NCI-H2107 treated with DMSO at 0.1 percent for 48 hours (cell line): Measurements from ENCODE around the gene ADM2.
"Not testable (repeated sequence)": the region's sequence is repeated elsewhere in the genome, so short reads cannot be mapped to it uniquely, and the experiment has no call there.

Experiments
- DNase-seq: peaks from one replicate; lab custom pipeline; 2025; ENCODE audit not compliant: unreplicated experiment; lab: John Stamatoyannopoulos, UW

ADM2 gene

DNA sequence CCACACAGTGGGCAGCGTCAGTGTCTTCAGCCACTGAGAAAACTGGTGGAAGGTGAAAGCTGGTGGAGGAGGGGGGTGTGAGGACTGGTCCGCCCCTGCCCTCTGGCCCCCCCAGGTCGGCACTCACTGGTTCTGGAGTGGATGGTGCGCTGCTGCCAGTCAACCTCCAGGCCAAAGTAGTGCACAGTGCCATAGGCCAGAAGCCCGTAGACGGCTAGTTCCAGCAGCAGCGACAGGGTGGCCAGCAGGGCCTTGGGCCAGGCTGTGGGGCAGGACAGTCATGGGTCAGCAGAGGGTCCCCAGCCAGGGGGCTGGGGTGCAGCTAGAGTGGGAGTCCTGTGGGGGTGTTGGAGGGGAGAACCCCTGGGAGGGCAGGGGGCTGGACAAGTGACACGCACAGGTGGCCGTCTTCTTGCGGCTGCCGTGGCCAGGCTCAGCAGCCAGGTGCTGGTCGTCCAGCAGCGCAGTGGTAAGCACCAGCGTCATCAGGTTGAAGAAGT is 24.0 kb downstream of the ADM2 start:
- no peak for DNase-seq

DNA sequence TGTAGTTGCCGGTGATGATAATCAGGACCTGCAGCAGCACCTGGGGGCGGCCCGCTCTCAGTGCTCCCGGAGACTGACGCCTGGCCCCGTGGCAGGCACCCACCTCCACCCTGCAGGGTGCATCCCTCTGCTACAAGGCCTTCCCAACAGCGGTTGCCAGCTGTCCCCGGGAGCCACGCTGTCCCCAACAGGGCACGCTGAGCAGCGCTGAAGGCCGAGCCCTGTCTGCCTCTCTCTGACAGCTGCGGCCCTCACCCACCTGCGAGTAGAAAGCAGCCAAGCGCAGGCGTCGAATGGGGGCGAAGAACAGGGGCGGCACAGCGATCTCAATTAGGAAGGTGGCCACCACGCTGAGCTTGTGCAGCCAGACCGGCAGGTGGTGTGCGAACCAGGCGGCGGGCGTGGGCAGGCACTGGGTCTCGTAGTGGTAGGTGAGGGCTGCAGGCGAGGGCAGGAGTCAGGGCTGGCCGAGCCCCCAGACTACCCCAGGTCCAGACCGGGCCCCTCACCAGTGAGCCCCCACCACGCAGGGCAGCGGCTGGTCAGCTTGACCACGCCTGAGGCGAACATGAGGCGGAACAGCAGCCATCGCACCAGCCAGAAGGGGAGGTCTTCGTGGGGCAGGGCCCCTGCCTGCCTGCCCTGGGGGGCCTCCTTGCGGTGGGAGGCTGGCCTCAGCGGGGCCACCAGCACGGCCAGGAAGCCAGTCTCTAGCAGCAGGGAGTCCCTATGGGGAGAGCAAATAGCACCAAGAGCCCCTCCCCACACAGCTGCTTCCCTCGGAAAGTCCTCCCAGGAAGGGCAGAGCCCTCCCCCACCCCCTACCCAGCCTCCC is 24.6 kb downstream of the ADM2 start:
- DNase-seq = no peak

DNA sequence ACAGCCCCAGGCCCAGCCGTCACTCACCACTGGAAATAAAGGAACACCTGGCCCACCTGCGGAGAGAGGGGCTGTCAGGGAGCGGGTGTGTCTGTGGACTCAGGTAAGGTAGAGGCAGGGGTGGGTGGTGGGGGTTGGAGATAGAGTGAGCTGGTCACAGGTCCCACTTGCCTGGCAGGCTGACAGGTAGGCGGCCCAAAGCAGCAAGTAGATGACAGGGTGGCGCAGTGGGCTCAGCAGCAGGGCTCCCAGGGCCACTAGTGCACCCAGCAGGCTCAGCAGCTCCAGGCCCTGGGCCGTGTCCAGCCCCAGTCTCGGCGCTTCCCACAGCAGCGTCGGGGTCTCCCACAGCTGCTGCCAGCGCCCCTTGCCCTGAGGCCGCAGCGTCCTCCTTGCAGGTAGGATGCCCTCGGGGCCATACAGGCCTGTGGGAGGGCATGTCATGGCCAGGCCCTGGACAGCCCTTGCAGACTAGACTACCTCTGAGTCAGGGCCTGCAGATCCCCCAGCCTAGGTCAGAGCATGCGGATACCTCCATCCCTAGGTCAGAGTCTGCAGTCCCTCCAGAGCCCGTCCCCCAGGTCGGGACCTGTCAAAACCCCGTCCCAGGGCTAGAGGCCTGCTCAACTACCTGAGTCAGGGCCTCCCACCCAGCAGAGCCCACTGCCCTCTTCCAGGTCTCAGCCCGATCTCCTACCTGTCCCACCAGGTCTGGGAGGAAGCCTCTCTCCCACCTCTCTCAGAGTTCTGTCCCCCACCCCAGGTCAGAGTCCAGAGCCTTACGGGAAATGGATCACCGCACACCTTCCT is 25.5 kb downstream of the ADM2 start:
- peak; percentile 65 for DNase-seq

DNA sequence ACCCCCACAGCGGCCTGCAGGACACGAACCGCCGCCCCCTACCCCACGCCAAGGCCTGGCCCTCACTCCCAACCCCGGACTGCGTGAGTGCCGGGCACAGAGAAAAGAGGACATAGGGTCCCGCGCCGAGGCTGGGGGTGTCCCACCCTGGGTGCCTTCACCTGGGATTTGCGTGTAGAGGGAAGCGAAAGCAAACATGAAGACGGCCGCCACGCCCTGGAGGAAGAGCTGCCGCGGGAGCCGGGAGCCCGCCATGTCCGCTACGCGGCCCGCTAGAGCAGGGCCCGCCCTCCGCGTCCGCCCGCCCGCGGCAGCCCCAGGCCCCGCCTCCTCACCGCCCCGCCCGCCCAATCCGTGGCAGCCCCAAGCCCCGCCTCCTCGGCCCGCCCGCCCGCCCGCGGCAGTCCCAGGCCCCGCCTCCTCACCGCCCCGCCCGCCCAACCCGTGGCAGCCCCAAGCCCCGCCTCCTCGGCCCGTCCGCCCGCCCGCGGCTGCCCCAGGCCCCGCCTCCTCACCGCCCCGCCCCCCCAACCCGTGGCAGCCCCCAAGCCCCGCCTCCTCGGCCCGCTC is 26.2 kb downstream of the ADM2 start, which contains the start of gene LMF2:
TSS of gene LMF2 (minus strand) at position 282 of the 570 bp plus-strand sequence. CDS start at position 255, 27 bp downstream.
- DNase-seq = no peak

DNA sequence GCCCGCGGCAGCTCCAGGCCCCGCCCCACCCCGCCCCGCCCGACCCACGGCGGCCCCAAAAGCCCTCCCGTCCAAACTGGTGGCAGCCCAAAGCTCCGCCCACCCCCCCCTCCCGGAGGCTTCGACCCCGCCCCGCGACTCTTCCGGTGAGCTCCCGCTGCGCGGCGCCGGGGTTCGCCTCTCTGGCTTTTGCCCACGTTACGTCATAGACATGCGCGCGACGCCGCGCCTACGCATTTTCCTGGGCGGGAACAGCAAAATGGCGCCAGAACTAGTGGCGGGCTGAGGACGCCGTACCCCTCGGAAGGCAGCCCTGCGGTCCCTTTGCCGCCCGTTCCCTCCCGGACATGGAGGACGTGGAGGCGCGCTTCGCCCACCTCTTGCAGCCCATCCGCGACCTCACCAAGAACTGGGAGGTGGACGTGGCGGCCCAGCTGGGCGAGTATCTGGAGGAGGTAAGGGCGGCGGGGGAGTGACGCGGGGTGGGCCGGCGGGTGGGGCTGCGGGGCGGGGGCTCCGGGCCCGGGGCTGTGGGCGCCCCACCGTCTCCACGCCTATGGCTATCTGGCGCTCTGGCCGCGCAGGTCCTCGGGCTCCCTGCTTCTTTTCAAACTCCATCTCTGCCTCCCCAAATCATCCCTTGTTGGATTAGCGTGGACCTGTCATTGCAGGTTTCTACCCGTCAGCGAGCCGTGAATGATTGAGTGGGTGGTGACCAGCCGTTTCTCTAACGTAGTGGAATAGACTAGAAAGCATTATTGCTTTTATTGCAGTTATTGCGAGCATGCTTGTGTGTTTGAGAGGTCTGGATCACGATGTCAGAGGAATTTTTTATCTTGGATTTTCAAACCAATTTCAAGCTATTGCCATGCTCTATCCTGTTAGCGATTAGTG is 26.9 kb downstream of the ADM2 start, which contains the start of gene NCAPH2:
TSS of gene NCAPH2 (plus strand) at position 234 of the 894 bp plus-strand sequence. CDS start at position 348, 114 bp downstream.
- peak; percentile 61 for DNase-seq

DNA sequence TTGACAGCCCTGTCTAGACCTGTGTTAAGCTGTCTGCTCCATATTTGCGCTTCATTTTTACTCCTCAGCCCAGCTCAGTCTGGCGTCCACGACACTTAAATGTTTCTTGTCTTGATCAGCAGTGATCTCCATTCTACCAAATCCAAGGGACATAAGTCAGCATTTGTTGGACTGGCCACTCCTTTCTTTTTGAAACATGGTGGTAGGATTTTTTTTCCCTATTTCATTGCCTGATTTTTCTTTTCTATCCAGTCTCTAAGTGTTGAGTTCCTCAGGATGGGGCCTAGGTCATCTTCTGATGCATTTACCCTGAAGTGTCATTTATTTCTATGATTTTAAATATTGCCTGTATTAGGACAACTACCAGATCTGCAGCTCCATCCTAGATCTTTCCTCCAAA is 27.6 kb downstream of the ADM2 start:
- DNase-seq = no peak

DNA sequence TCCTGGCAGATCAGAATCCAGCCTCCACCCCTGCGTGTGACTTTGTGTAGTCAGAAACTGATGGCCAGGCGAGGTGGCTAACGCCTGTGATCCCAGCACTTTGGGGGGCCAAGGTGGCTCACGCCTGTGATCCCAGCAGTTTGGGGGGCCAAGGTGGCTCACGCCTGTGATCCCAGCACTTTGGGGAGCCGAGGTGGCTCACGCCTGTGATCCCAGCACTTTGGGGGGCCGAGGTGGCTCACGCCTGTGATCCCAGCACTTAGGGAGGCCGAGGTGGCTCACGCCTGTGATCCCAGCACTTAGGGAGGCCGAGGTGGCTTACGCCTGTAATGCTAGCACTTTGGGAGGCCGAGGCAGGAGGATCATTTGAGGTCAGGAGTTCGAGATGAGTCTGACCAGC is 31.8 kb downstream of the ADM2 start:
- no peak for DNase-seq

DNA sequence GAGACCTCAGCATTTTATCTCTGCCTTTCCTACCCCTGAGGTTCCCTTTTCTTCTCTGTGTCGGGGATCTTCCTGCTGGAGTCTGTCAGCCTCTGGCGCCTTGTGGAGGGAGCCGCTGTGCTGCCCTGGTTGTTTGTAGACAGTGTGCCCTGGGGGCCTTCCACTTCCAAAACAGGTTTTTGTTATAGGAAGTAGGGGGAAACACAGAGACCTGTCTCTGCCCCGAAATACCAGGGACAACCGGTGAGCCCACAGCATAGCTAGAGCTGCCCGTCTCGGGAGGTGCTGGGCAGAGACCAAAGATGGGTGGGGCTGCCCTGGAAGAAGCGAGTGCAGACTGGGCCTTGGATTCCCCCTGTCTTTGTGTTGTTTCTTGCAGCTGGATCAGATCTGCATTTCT is 34.7 kb downstream of the ADM2 start:
- no peak for DNase-seq

DNA sequence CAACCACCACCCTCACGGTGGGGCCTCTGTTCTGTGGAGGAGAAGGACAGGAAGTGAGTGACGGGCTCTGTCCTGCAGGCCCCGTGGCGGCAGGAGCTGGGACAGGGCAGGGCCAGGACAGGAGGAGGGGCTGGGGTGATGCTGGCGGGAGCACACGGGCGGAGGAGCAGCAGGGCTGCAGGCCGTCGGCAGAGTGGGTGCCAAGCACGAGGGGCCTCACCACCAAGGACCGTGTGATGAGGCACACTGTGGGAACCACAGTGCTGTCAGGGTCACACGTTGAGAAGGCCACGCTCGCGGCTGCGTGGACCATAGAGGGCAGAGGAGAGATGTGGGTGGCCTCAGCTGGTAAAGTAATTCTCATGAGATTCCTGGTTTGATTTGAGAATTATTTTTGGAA is 35.5 kb downstream of the ADM2 start:
- no peak for DNase-seq

DNA sequence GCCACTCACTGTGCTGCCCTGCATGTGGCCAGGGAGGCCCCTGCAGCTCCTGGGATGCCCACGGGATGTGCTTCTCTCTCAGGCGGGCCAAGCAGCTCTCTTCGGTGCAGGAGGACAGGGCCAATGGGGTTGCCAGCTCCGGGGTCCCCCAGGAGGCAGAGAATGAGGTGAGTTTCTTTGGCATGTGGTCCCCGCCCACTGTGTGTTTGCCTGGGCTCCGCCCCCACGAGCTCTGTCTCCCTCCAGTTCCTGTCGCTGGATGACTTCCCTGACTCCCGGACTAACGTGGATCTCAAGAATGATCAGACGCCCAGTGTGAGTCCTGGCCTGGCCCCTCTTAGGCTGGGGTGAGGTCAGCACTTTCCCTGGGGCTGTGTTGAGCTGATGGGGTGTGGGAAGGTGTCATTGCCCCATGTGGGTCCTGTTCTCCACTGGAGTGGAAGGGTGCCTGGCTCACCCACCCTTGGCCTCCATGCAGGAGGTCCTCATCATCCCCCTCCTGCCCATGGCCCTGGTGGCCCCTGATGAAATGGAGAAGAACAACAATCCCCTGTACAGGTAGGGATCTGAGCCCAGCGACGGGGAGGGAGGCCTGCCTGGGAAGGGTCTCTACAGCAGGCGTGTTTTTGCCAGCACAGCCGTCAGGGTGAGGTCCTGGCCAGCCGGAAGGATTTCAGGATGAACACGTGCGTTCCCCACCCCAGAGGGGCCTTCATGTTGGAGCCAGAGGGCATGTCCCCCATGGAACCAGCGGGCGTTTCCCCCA is 36.3 kb downstream of the ADM2 start:
- no peak for DNase-seq

DNA sequence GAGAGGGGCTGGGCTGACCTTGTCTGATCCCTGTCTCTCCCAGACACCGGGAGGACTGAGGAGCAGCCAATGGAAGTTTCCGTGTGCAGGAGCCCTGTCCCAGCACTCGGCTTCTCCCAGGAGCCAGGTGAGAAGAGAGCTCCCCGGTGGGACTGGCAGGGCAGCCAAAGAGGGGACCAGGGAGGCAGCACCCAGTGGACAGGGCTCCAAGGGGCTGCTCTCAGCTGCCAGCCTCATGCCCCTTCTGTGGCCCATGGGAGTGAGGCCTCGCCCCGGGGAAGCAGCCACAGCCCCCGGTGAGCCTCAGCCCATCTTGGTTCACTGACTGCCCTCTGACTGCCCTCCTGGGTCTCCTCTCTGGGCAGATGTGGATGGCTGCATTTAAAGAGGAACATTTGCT is 37.3 kb downstream of the ADM2 start:
- no peak for DNase-seq

DNA sequence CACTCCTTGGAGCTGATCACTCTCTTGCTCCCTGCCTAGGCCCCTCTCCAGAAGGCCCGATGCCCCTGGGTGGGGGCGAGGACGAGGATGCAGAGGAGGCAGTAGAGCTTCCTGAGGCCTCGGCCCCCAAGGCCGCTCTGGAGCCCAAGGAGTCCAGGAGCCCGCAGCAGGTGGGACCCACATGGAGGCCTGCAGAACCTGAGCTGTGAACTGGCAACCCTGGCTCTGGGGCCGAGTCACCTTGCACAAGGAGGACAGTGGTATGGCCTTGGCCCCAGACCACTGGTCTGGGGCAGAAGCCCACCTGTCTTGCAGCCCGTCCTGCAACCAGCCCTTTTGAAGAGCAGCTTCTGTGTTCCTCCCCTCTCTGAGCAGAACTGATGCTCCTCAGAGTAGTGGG is 37.8 kb downstream of the ADM2 start:
- DNase-seq = no peak

DNA sequence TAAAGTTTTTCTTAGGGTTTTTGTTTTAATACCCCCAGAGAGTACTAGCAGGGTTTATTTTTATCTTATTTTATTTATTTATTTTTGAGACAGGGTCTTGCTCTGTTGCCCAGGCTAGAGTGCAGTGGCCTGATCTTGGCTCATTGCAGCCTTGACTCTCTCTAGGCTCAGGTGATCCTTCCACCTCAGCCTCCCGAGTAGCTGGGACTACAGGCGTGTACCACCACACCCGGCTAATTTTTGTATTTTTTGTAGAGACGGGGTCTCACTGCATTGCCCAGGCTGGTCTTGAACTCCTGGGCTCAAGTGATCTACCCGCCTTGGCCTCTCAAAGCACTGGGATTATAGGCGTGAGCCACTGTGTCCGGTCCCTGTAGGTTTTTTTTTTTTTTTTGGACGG is 38.8 kb downstream of the ADM2 start:
- DNase-seq = not testable (repeated sequence)

DNA sequence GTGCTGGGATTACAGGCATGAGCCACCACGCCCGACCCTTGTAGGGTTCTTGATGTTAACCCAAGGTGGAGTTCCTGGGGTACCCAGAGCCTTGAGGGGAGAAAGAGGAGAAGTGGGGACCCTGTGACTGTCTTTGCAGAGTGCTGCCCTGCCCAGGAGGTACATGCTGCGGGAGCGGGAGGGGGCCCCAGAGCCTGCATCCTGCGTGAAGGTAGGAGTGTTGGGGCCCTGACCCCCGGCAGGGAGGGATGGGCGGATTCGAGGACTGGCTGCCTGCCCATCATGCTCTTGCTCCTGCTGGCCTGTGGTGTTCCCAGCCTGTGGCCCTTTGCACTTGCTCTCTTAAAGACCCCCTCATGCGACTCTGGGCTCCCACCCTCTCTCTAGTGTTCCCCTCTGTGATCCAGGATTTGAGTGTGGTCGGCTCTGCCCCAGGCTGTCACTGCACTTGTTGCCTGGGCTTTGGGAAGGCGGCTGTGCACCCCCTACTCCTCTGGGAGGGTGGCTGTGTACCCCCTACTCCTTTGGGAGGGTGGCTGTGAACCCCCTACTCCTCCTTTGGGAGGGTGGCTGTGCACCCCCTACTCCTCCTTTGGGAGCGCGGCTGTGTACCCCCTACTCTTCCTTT is 39.6 kb downstream of the ADM2 start:
- no peak for DNase-seq

DNA sequence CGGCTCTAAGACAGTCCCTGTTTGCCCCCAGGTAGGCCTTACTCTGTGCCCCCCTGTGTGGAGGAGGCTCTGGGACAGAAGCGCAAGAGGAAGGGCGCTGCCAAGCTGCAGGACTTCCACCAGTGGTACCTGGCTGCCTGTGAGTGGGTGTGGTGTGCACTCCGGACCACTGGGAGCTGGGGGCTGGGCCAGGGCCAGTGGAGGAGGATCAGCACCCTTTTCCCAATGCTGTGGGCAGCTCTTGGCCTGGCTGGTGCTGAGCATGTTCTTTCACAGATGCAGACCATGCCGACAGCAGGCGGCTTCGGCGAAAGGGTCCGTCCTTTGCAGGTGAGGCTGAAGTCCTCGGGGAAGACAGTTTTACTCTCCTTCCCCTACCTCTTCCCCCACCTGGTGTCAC is 40.4 kb downstream of the ADM2 start:
- no peak for DNase-seq

DNA sequence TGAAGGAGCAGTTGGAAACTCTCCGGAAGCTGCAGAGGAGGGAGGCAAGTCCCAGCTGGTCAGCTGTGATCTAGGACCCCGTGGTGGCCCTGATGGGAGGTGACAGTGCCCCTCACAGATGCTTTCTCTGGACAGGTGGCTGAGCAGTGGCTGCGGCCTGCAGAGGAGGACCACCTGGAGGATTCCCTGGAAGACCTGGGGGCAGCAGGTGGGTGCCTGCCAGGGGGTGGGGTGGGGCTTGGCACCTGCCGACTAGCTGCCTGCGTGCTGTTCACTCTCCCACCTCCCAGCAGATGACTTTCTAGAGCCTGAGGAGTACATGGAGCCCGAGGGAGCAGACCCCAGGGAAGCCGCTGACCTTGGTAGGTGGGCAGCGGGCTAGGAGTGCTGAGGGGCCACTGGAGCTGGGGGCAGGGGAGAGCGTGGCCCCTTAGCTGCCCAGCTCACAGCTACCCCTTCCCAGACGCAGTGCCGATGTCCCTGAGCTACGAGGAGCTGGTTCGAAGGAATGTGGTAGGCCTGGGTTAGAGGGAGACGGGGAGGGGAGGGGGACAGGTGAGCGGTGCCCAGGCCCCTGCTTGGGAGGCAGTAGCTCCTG is 41.0 kb downstream of the ADM2 start:
- no peak for DNase-seq

DNA sequence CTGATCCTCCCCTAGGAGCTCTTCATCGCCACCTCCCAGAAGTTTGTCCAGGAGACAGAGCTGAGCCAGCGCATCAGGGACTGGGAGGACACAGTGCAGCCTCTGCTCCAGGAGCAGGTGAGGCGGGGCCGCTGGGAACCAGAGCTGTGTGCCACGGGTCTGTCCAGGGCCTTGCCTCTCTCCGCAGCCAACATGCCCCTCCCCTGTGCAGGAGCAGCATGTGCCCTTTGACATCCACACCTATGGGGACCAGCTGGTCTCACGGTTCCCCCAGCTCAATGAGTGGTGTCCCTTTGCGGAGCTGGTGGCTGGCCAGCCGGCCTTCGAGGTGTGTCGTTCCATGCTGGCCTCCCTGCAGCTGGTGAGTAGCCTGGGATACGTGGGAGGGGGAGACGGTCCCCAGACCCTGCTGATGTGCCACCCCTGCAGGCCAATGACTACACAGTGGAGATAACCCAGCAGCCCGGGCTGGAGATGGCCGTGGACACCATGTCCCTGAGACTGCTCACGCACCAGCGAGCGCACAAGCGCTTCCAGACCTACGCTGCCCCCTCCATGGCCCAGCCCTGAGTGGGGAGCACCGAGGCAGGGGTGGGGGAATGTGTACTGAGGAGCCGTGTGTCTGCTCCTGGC is 41.6 kb downstream of the ADM2 start:
- no peak for DNase-seq

DNA sequence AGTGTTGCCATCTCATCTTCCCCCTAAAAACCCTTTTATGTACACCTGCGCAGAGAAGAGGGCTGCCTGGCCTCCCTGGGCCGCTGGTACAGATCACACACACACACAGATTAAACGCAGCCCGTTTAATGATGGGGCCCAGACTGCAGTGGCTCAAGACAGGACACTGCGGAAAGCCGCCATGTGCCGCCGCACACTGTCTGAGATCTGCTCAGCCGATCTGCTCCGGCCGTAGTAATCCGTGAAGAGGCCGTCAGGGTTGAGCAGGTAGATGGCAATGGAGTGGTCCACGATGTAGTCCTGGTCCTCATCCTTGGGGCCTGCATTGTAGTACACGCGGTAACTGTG is 42.1 kb downstream of the ADM2 start:
- no peak for DNase-seq
